Measurements from ENCODE around the gene CST8. TPM values are rescaled to one million over a fixed set of nuclear protein-coding genes. Genes with fewer than 3 reads are reported as not detected.

Gene CST8
- total RNA-seq, 2 donors from 2014 or later = not detected

DNA sequence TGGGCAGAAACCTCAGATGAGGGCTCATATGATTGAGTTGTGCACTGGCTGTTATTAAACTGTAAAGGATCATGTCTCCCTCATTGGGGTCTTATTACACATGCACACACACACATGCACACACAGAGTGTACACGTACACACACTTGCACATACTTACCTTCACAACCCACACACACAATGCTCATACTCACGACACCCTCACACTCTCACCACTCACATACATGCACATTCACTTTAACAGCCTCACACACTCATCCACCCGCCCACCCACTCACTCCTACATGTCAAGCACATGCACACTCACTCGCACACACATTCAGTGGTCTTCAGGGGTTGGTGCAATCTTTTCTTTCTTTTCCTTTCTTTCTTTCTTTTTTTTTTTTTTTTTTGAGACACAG, 46.1 kb upstream of the CST8 start:
- Mint-ChIP-seq H3K27ac (no peak overlapping the region), H3K4me3 (no peak overlapping the region), H3K4me1 (peaks cover 4% of the 10 kb centered on the region), H3K9me3 (no peaks in the 10 kb centered on the region), H3K36me3 (ENCODE audit: low read depth) (no peaks in the 10 kb centered on the region), H3K27me3 (ENCODE audit: insufficient read depth) (peaks cover 4% of the 10 kb centered on the region)
- H3K4me3 ChIP-seq (ENCODE audit: low read length) = no peak overlapping the region
- no peak overlapping the region for H3K9ac ChIP-seq (ENCODE audit: extremely low read depth, low read length, poor library complexity, severe bottlenecking)
- no peaks in the 10 kb centered on the region for H3K4me1 ChIP-seq (ENCODE audit: control insufficient read depth, insufficient read depth, low read length)
- H3K27me3 ChIP-seq (ENCODE audit: control insufficient read depth, insufficient read depth, low read length, poor library complexity, severe bottlenecking) = no peaks in the 10 kb centered on the region
- H3K36me3 ChIP-seq (ENCODE audit: control insufficient read depth, insufficient read depth, low read length) = no peaks in the 10 kb centered on the region
- no peak overlapping the region for H3K27ac ChIP-seq (ENCODE audit: low read depth, low read length)
- no peak for TF ChIP-seq CTCF (conservative IDR thresholded peaks at IDR 0.05)
- WGBS, 2 experiments (ENCODE audit: insufficient coverage in 1 of 2, insufficient read length in 1 of 2) = 73 to 94% methylated on average over 3 to 4 of the region's 4 CpGs
- H3K9me3 ChIP-seq (ENCODE audit: control insufficient read depth, low read length) = no peaks in the 10 kb centered on the region
- no peak for DNase-seq

- H3K9me3 ChIP-seq (ENCODE audit: control insufficient read depth, low read length) = no peaks in the 10 kb centered on the region
- TF ChIP-seq CTCF (conservative IDR thresholded peaks at IDR 0.05) = no peak
- Mint-ChIP-seq H3K4me3 (no peak overlapping the region), H3K27me3 (ENCODE audit: insufficient read depth) (no peaks in the 10 kb centered on the region), H3K9me3 (no peaks in the 10 kb centered on the region), H3K27ac (no peak overlapping the region), H3K36me3 (ENCODE audit: low read depth) (no peaks in the 10 kb centered on the region), H3K4me1 (peaks cover 4% of the 10 kb centered on the region)
- no peaks in the 10 kb centered on the region for H3K4me1 ChIP-seq (ENCODE audit: control insufficient read depth, insufficient read depth, low read length)
- H3K27ac ChIP-seq (ENCODE audit: low read depth, low read length) = no peak overlapping the region
- no peaks in the 10 kb centered on the region for H3K36me3 ChIP-seq (ENCODE audit: control insufficient read depth, insufficient read depth, low read length)
- 93 to 97% methylated on average over 6 to 7 of the region's 7 CpGs for WGBS, 2 experiments (ENCODE audit: insufficient coverage in 1 of 2, insufficient read length in 1 of 2)
- DNase-seq = no peak
- H3K9ac ChIP-seq (ENCODE audit: extremely low read depth, low read length, poor library complexity, severe bottlenecking) = no peak overlapping the region
- H3K27me3 ChIP-seq (ENCODE audit: control insufficient read depth, insufficient read depth, low read length, poor library complexity, severe bottlenecking) = no peaks in the 10 kb centered on the region
- no peak overlapping the region for H3K4me3 ChIP-seq (ENCODE audit: low read length)
Observed at GRCh38 chr20:23445596-23446217, 45.2 kb upstream of the CST8 start.

GRCh38 chr20:23446505-23446904, 44.4 kb upstream of the CST8 start:
- Mint-ChIP-seq H3K27ac (no peak overlapping the region), H3K27me3 (ENCODE audit: insufficient read depth) (no peaks in the 10 kb centered on the region), H3K9me3 (no peaks in the 10 kb centered on the region), H3K4me1 (peaks cover 7% of the 10 kb centered on the region), H3K4me3 (no peak overlapping the region), H3K36me3 (ENCODE audit: low read depth) (no peaks in the 10 kb centered on the region)
- peak; percentile 87 for TF ChIP-seq CTCF (conservative IDR thresholded peaks at IDR 0.05)
- no peaks in the 10 kb centered on the region for H3K4me1 ChIP-seq (ENCODE audit: control insufficient read depth, insufficient read depth, low read length)
- no peak overlapping the region for H3K9ac ChIP-seq (ENCODE audit: extremely low read depth, low read length, poor library complexity, severe bottlenecking)
- no peak overlapping the region for H3K27ac ChIP-seq (ENCODE audit: low read depth, low read length)
- peak; percentile 91 for DNase-seq
- 81 to 87% methylated on average over 7 to 8 of the region's 8 CpGs for WGBS, 2 experiments (ENCODE audit: insufficient coverage in 1 of 2, insufficient read length in 1 of 2)
- no peak overlapping the region for H3K4me3 ChIP-seq (ENCODE audit: low read length)
- H3K27me3 ChIP-seq (ENCODE audit: control insufficient read depth, insufficient read depth, low read length, poor library complexity, severe bottlenecking) = no peaks in the 10 kb centered on the region
- H3K36me3 ChIP-seq (ENCODE audit: control insufficient read depth, insufficient read depth, low read length) = no peaks in the 10 kb centered on the region
- no peaks in the 10 kb centered on the region for H3K9me3 ChIP-seq (ENCODE audit: control insufficient read depth, low read length)

All from endodermal cell (in vitro differentiated cells).